IPS-18c (cell line): Measurements from ENCODE around the gene STAT4.

Experiments
- H3K4me3 ChIP-seq: 2 replicates; pipeline ENCODE4 v1.7.0; 2013; ENCODE audit warnings: low read depth, mild to moderate bottlenecking, low read length, moderate library complexity; ENCODE audit not compliant: insufficient read depth
- H3K9me3 ChIP-seq: one replicate; pipeline ENCODE4 v1.6.1; 2013; ENCODE audit warnings: mild to moderate bottlenecking, low read length, moderate library complexity; ENCODE audit not compliant: control insufficient read depth, insufficient read depth

The STAT4 gene

DNA sequence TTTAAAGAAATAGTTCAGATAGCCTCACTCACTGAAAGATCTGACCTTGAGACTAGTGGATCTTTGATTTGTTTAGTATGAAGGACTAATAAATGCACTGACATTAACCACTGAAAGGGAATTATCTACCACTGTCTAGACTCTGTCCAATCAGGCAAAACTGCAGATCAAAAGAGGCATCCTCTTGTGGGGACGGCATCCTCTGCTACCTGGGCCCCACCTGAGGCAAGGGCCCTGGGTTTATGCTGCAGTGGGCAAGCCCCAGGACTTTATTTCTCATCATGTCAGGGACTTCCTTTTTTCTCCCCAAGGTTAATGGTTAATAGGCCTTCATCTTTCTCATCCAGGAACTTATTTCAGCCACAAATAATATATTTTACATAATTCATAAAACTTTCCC is 169.1 kb downstream of the STAT4 start:
- no peak overlapping the region for H3K4me3 ChIP-seq

DNA sequence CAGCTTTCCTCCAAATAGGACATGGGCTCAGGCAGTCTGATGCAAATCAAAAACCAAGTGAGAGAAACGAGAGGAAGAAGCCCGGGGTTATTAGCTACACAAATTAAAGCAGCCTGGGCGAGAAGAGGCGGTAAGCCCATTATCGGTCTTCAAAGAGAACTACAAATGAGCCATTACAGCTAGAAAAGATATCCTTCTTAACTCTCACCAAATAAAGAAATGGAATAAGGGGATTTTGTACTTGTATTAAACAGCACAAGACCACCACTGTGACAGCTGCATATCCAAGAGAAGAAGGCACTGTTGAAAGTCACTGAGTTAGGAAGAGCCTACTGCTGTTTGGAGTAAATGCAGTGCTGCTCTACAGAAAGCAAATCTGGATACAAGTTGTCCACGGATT is 169.5 kb downstream of the STAT4 start:
- no peaks in the 10 kb centered on the region for H3K9me3 ChIP-seq
- H3K4me3 ChIP-seq: no peak overlapping the region

More for the DNA sequence above, 169.1 kb downstream of the STAT4 start:
- no peaks in the 10 kb centered on the region for H3K9me3 ChIP-seq

DNA sequence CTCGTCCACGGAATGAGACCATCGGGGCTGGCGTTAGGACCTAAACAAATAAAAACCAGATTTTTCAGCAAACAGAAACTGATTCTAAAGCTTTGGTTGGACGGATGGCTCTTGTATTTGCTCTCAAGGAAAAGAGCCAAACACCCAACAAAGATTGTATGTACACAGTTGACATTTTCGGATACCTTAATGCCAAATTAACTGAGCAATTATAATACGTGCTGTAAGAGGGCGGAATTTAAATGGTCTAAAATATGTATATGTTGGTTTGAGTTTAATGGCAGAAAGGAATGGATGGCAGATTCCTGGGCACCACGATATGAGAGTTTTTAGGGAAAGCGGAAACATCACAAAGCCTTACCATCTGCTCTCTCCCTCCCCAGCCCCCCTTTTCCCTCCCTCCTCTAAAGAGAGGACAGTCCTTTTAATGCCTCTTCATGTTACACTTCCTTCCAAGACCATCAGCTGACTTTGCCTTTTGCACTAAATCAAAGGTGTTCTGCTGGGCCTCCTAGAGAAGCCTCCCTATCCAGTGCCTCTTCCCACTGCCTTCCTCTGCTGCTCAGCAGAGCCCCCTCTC is 170.1 kb downstream of the STAT4 start:
- H3K4me3 ChIP-seq: no peak overlapping the region
- H3K9me3 ChIP-seq: no peaks in the 10 kb centered on the region

DNA sequence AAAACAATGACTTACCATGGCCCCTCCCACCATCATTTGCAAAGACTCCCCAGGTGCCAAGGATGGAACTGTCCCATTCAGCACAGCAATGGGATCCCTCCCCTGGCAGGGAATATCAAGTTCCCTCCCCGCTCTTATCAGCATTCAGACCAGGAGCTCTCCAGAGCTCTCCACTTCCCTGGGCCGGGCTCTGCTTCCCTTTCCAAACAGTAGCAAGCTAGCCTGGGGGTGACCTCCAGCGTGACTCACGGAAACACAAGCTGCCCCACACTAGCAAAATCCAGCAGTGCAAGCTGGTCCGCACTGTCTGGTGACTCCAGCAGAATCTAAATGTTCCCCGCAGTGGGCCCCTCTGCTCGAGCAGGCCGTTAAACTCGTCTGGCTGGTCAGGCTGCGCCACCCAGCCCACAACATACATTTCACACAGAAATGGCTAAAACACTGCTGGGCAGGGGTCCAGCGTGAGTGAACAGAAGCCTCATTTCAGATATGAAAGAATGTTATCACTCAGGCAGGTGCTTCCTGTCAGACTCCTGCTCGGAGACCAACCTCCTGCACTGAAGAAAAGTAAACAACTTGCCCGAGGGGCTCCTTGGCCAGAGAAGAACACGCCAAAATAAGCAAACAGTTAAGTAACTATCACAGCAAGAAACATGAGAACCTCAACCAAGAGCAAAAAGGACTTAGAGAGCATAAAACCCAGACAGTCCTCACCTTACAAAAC is 170.7 kb downstream of the STAT4 start:
- Histone ChIP-seq H3K4me3 (no peak overlapping the region), H3K9me3 (no peaks in the 10 kb centered on the region)
